OCI-LY1 (cell line): ENCODE data around the gene CDRT15.

Source experiments
- EZH2 ChIP-seq: fragments of 200-600 bp; sonication (generic), shearing (Covaris generic); IDR thresholded peaks from 2 replicates; pipeline ENCODE4 v1.8.0; 2017; ENCODE audit warnings: borderline replicate concordance, mixed run types, mild to moderate bottlenecking, antibody characterized with exemption, low read length, moderate library complexity, mixed read lengths
- TF ChIP-seq, protein P1 (sequence below): fragments of 200-600 bp; sonication (generic), shearing (Covaris generic); IDR thresholded peaks from 2 replicates; pipeline ENCODE4 v1.5.1; 2017; ENCODE audit warnings: mild to moderate bottlenecking, antibody characterized with exemption, low read length, moderate library complexity, mixed read lengths

DNA sequence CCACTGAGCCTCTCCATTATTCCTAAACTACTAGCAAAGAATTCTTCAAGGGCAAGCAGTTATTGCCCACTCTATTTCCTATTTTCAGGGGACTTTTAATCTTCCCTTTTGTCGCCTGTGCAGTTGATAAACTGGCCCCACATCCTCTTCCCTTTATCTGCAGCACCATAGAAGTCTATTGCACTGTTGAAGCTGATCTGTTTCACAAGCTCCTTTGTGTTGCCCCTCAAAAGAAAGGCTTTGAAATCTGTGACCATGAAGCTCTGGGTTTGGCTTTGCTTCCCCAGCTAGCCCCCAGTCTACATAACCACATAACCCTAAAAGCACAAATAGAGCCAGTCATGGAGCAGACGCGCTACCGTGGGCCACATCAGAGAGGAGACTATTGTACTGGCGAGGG, 37.1 kb downstream of the CDRT15 start:
- TF ChIP-seq, protein P1, sequence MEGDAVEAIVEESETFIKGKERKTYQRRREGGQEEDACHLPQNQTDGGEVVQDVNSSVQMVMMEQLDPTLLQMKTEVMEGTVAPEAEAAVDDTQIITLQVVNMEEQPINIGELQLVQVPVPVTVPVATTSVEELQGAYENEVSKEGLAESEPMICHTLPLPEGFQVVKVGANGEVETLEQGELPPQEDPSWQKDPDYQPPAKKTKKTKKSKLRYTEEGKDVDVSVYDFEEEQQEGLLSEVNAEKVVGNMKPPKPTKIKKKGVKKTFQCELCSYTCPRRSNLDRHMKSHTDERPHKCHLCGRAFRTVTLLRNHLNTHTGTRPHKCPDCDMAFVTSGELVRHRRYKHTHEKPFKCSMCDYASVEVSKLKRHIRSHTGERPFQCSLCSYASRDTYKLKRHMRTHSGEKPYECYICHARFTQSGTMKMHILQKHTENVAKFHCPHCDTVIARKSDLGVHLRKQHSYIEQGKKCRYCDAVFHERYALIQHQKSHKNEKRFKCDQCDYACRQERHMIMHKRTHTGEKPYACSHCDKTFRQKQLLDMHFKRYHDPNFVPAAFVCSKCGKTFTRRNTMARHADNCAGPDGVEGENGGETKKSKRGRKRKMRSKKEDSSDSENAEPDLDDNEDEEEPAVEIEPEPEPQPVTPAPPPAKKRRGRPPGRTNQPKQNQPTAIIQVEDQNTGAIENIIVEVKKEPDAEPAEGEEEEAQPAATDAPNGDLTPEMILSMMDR: no peak
- no peak for TF ChIP-seq EZH2
